Calu3 (cell line): Measurements from ENCODE around the gene ADAMTSL2. TPM values are rescaled to one million over a fixed set of nuclear protein-coding genes. Genes with fewer than 3 reads are reported as not detected.
A peak's percentile ranks its signal among the peaks of the same experiment; 100 is the strongest.

Source experiments
- BruUV-seq: library from RNA; stranded (reverse); fragments of 400-500 nt; replicated peaks from 2 replicates; lab custom pipeline; 2021; lab: Mats Ljungman, UMichigan
- CTCF ChIA-PET: fragments of 300-600 bp; sonication (Branson Sonifier 250); formaldehyde crosslinking; loops from one replicate; lab custom pipeline; 2022; ENCODE audit warnings: antibody characterized with exemption; lab: Charles Lee
- DNase-seq: peaks from one replicate; pipeline ENCODE4 v3.0.0; 2022
- H3K27ac Mint-ChIP-seq: one replicate; pipeline ENCODE4 v1.8.0; 2022; ENCODE audit warnings: mixed read lengths; ENCODE audit not compliant: unreplicated experiment
- H3K27me3 Mint-ChIP-seq: one replicate; pipeline ENCODE4 v1.8.0; 2022; ENCODE audit warnings: mixed read lengths; ENCODE audit not compliant: unreplicated experiment
- H3K36me3 Mint-ChIP-seq: one replicate; pipeline ENCODE4 v1.8.0; 2022; ENCODE audit warnings: mild to moderate bottlenecking, moderate library complexity, mixed read lengths; ENCODE audit not compliant: insufficient read depth, unreplicated experiment
- H3K4me1 Mint-ChIP-seq: one replicate; pipeline ENCODE4 v1.8.0; 2022; ENCODE audit warnings: mild to moderate bottlenecking, low read depth, mixed read lengths; ENCODE audit not compliant: unreplicated experiment
- H3K4me3 Mint-ChIP-seq: one replicate; pipeline ENCODE4 v1.8.0; 2022; ENCODE audit warnings: mild to moderate bottlenecking, low read depth, moderate library complexity, mixed read lengths; ENCODE audit not compliant: unreplicated experiment
- H3K9me3 Mint-ChIP-seq: one replicate; pipeline ENCODE4 v1.8.0; 2022; ENCODE audit warnings: low read depth, mixed read lengths; ENCODE audit not compliant: unreplicated experiment
- intact Hi-C: fragments of 100-400 bp; cut with micrococcal nuclease; formaldehyde crosslinking; loops from one replicate; pipeline ENCODE4 v1.10.0; 2022; ENCODE audit not compliant: unreplicated experiment
- total RNA-seq: library from RNA; stranded (reverse); gene quantifications from 2 replicates; pipeline ENCODE4 v1.2.3, GENCODE V29; 2022
- TF ChIP-seq, protein P1 (sequence below): fragments of 200-600 bp; IDR thresholded peaks from one replicate; pipeline ENCODE4 v1.8.0; 2022; ENCODE audit warnings: antibody characterized with exemption; ENCODE audit not compliant: unreplicated experiment

The ADAMTSL2 gene
- total RNA-seq, 1 experiment from 2014 or later = 0.14 TPM

DNA sequence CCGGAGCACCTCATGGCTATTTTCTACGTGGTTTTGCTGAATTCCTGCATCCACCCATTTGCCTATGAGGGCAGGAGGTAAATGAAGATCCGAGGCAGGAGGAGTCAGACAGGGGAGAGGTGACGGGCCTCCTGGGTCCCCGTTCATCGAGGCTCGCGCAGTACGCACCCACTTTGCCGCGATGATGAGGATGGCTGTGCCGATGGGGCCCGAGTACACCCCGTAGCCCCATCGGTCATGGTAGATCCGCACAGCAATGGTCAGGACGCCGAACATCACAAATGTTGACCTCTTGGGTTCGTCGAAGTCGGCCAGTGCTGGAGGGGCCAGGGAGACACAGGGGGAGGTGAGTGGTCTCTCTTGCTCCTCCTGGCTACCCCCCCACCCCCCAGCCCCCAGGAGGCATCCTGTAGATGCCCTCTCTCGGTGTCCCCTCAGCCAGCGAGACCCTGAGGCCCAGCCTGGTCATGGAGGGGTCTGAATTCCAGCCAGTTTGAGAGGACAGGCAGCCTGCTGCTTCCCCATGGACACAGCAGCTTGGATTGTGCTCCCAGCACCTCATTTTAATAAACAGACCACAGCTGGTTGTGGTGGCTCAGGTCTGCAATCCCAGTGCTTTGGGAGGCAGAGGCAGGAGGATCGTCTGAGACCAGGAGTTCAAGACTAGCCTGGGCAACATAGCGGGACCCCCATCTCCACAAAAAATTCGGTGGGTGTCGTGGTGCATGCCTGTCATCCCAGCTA lies 15.6 kb upstream of the ADAMTSL2 start:
- BruUV-seq = no TSS peak
- no peak overlapping the region for H3K4me3 Mint-ChIP-seq
- H3K36me3 Mint-ChIP-seq = no peaks in the 10 kb centered on the region
- intact Hi-C loops = no loop called here
- H3K27me3 Mint-ChIP-seq = peaks cover 31% of the 10 kb centered on the region
- no peak for DNase-seq
- CTCF ChIA-PET = no interaction called here
- no peak overlapping the region for H3K27ac Mint-ChIP-seq
- H3K4me1 Mint-ChIP-seq = peaks cover 10% of the 10 kb centered on the region
- TF ChIP-seq, protein P1, sequence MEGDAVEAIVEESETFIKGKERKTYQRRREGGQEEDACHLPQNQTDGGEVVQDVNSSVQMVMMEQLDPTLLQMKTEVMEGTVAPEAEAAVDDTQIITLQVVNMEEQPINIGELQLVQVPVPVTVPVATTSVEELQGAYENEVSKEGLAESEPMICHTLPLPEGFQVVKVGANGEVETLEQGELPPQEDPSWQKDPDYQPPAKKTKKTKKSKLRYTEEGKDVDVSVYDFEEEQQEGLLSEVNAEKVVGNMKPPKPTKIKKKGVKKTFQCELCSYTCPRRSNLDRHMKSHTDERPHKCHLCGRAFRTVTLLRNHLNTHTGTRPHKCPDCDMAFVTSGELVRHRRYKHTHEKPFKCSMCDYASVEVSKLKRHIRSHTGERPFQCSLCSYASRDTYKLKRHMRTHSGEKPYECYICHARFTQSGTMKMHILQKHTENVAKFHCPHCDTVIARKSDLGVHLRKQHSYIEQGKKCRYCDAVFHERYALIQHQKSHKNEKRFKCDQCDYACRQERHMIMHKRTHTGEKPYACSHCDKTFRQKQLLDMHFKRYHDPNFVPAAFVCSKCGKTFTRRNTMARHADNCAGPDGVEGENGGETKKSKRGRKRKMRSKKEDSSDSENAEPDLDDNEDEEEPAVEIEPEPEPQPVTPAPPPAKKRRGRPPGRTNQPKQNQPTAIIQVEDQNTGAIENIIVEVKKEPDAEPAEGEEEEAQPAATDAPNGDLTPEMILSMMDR = no peak
- H3K9me3 Mint-ChIP-seq = no peaks in the 10 kb centered on the region

DNA sequence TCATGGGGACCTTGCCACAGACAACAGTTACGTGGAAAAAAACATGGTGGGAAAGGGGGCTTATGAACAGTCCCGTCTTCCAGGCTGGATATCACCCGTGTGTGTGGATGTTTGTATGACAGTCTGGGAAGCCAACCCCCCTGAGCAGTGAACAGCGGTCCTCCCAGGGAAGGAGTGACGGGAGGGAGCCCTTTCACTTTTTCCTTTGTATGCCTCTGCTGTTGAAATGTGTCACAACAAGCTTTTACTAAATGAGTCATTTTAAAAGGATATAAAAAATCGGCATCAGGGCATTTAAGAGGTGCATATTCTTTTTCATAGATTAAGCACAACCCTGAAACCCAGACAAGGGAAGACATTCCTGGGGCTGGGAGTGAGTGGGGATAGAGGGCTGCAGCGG lies 14.8 kb upstream of the ADAMTSL2 start:
- TF ChIP-seq, protein P1 = no peak
- no peak overlapping the region for H3K27ac Mint-ChIP-seq
- no peaks in the 10 kb centered on the region for H3K36me3 Mint-ChIP-seq
- peaks cover 33% of the 10 kb centered on the region for H3K27me3 Mint-ChIP-seq
- intact Hi-C loops = no loop called here
- H3K4me1 Mint-ChIP-seq = peaks cover 10% of the 10 kb centered on the region
- no TSS peak for BruUV-seq
- CTCF ChIA-PET = no interaction called here
- H3K9me3 Mint-ChIP-seq = no peaks in the 10 kb centered on the region
- no peak for DNase-seq
- H3K4me3 Mint-ChIP-seq = no peak overlapping the region

DNA sequence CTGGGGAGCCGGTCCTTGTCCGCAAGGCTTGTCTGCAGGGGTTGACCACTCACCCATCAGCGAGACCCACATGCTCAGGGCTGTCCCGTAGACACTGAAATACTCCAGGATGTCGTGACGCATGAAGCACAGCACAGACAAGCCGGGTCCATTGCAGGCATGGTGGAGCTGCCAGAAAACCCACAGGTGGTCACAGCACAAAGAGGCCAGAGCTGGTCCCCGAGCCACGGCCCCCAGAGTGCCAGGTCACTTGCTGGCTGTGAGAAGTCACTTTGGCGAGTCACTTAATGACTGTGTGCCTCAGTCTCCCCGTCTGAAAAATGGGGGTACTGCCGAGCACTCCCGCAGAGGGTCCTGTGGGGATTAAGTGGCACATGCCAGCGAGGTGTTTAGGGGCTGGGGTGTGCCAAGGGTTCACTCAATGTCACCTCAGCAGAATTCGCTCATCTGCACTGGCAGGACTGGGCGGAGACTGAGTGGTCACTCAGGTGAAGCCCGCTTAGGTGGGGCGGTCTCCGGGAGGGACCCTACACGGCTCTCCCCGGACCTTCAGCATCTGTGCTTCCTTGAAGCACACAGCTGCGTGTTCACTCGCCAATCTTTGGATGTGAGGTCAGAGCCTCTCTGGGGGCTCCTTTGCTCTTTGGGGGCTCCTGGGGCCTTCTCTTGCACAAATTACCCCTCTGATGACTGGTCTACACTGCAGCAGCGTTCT lies 14.2 kb upstream of the ADAMTSL2 start:
- Mint-ChIP-seq H3K4me3 (no peak overlapping the region), H3K27ac (no peak overlapping the region), H3K9me3 (no peaks in the 10 kb centered on the region), H3K4me1 (peaks cover 10% of the 10 kb centered on the region), H3K36me3 (no peaks in the 10 kb centered on the region), H3K27me3 (peaks cover 27% of the 10 kb centered on the region)
- CTCF ChIA-PET = interaction anchor here (1.0 kb wide), 1 partner anchor 35 kb away, joined by 3 read pairs; no protein-coding TSS in a partner anchor
- DNase-seq = no peak
- intact Hi-C loops = no loop called here
- TF ChIP-seq, protein P1 = no peak
- BruUV-seq = no TSS peak

DNA sequence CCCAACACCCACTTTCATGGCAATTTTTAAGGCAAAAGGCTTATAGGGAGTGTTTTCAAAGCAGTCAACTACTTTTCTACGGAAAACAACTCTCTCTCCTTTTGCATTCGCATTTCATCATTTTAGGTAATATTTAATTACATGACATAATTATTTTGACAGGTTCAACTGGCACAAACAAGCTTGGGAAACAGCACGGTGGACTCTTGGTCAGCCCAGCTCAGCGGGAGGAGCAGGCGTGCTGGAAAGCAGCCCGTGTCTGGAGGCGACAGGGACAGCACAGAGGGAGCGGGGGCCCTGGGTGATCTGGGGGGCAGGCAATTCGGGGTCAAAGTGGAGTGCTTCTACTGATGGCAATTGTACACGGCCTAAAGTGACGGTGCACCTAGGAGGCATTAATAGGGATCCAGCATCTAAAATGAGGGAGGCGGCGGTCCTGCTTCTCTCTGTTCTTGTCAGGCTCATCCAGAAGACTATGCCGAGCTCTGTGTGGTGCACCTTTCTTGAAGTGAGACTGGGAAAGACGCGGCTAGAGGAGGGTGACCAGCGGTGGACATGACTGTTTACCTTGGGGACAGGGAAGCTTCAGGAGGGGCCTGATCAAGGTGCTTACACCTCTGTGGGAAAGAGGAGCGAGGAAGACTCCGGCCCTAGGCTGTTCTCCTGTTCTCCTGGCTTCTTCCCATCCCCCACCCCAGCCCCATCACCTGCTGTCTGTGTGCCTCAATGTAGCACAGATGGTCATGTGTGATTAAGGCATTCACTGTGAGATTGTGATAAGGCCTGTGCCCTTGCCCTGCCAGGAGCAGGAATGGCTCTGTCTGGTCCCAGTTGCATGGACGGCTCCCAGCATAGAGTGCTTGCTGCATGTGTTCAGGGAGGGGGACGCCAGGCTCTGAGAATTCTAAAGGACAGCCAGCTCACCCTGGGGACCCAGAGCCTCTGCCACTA lies 13.1 kb upstream of the ADAMTSL2 start:
- Mint-ChIP-seq H3K27me3 (peaks cover 29% of the 10 kb centered on the region), H3K36me3 (no peaks in the 10 kb centered on the region), H3K4me3 (no peak overlapping the region), H3K9me3 (no peaks in the 10 kb centered on the region), H3K27ac (peak overlapping the region; percentile 50), H3K4me1 (peaks cover 10% of the 10 kb centered on the region)
- DNase-seq = no peak
- CTCF ChIA-PET = interaction anchor here (0.6 to 1.0 kb wide), 3 partner anchors 35 to 636 kb away, joined by 3 to 4 read pairs (median 4); no protein-coding TSS in a partner anchor
- TF ChIP-seq, protein P1 = no peak
- no TSS peak for BruUV-seq
- intact Hi-C loops = no loop called here
